Activated CD8-positive, alpha-beta memory T cell treated with anti-CD3 and anti-CD28 coated beads, Interleukin-2, amount 50 U/mL, for 24 hours (primary cell): ENCODE results near the gene CCL22.

Experiments
- DNase-seq: peaks from one replicate; pipeline ENCODE4 v3.0.0-alpha.2; 2020; ENCODE audit errors: extremely low read depth

The CCL22 gene

DNA sequence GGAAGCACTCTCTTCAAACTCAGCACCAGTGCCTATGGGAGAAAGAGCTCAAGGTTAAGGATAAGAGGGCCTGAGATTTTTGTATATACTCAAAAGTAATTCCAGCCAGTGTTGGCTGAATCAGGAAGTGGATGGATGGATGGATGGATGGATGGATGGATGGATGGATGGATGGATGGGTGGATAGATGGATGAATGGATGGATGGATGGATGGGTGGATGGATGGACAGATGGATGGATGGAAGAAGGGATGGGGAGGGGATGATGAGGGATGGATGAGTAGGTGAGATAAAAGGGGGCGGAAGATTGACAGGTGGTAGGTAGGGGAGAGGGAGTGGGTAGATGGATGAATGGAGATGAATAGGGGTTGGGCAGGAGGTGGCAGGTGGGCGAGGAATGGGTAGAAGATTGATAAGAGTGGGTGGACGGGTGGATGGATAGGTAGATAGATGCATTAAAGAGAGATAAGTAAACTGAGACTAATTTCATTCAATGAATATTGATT, 17.8 kb downstream of the CCL22 start:
- no peak for DNase-seq

DNA sequence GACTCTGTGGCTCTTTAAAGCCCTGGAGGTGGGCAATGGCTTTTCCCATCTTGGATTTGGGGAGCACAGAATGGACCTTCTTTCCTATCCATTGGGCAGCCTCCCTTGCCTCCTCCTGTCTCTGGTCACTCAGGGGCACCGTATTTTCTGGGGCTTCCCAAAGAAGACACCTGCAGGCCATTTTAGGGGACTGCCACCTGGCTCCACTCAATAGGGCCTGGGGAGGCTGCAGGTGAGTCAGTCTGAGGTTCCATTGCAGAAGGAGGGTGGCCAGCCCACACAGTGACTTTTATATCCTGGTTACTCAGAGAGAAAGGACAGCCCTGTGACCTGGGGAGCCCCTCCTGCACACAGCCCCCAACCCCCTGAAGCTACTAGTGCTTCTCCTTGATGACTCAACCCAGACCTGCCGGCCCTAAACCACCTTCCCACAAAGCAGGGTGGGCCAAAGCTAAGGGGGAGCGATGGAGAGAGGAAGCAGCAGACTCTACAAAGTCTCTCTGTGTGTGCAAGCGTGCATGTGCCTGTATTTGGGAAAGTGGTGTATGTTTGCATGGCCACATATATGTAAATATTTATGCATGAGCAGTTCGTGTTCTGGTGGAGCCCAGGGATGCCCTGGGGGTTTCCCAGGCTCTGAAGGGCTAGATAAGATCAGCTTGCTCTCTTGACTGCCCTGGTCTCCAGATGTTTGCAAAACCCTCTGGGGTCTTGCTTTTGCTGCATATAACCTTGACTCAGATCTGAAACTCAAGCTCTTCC, 18.7 kb downstream of the CCL22 start:
- DNase-seq, result no peak

DNA sequence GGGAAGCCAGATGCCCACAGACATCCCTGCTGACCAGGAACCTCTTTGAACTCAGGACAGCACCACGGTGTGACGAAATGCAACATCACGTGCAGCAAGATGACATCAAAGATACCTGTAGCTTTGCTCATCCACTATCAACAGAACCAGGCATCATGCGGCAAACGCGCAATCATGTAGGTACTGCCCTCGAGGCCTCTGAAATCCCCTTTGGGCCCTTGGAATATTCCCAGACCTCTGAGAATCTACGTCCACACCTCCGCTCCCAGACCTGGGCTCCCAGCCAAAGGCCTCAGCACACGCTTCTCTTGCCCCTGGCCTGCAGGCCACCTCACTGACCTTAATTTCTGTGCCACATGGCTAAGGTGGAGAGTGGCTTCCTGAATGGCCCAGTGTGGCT, 21.0 kb downstream of the CCL22 start:
- DNase-seq, result no peak

DNA sequence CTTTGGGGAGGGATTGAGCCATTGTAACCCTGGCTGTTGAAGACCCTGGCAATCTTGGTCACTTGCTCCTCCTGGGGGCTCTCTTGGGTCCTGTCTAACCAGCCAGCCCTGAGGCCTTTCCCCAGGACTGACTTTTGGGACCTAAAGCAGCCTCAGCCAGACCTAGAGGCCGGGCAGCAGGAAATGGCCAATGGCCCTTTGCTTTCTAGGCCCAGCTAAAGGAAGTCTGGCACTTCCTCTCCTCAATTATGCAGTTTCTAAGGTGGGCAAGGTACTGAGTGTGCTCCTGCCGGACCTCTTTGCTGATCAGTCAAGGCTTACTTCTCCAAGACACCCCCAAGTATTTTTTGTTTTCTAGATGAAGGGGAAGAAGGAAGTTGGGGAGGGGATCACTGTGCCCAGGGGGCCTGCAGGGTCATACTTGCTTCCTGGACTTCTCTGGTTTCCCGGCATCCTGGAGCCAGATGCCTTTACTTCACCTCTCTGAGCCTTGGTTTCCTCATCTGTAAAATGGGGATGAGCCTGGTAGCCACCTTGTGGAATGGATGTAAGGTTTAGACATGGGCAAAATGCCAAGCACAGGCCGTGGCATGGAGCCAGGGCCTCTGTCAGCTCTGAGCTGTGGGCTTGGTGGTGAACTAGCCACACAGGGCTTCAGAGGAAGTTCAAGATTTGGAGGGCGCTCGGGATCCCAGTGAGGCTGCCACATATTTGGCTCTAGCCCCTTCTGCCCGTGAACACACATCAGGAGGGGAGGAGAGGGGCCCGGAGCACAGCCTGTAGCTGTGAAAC, 22.3 kb downstream of the CCL22 start:
- DNase-seq, result no peak

DNA sequence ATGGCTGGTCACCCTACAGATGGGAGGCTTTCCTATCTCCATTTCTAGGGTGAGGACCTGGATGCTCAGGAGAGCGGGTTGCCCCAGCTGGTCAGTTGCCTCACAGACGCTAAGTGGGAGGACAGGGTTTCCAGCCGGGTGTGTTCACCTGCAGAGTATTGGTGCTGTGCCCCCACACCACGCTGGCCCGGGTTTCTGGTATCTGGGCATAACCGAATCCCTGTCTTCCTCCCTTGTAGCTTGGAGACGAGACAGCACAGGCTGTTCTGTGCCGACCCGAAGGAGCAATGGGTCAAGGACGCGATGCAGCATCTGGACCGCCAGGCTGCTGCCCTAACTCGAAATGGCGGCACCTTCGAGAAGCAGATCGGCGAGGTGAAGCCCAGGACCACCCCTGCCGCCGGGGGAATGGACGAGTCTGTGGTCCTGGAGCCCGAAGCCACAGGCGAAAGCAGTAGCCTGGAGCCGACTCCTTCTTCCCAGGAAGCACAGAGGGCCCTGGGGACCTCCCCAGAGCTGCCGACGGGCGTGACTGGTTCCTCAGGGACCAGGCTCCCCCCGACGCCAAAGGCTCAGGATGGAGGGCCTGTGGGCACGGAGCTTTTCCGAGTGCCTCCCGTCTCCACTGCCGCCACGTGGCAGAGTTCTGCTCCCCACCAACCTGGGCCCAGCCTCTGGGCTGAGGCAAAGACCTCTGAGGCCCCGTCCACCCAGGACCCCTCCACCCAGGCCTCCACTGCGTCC, 23.4 kb downstream of the CCL22 start:
- no peak for DNase-seq

DNA sequence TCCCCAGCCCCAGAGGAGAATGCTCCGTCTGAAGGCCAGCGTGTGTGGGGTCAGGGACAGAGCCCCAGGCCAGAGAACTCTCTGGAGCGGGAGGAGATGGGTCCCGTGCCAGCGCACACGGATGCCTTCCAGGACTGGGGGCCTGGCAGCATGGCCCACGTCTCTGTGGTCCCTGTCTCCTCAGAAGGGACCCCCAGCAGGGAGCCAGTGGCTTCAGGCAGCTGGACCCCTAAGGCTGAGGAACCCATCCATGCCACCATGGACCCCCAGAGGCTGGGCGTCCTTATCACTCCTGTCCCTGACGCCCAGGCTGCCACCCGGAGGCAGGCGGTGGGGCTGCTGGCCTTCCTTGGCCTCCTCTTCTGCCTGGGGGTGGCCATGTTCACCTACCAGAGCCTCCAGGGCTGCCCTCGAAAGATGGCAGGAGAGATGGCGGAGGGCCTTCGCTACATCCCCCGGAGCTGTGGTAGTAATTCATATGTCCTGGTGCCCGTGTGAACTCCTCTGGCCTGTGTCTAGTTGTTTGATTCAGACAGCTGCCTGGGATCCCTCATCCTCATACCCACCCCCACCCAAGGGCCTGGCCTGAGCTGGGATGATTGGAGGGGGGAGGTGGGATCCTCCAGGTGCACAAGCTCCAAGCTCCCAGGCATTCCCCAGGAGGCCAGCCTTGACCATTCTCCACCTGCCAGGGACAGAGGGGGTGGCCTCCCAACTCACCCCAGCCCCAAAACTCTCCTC, 24.1 kb downstream of the CCL22 start:
- DNase-seq, result no peak

DNA sequence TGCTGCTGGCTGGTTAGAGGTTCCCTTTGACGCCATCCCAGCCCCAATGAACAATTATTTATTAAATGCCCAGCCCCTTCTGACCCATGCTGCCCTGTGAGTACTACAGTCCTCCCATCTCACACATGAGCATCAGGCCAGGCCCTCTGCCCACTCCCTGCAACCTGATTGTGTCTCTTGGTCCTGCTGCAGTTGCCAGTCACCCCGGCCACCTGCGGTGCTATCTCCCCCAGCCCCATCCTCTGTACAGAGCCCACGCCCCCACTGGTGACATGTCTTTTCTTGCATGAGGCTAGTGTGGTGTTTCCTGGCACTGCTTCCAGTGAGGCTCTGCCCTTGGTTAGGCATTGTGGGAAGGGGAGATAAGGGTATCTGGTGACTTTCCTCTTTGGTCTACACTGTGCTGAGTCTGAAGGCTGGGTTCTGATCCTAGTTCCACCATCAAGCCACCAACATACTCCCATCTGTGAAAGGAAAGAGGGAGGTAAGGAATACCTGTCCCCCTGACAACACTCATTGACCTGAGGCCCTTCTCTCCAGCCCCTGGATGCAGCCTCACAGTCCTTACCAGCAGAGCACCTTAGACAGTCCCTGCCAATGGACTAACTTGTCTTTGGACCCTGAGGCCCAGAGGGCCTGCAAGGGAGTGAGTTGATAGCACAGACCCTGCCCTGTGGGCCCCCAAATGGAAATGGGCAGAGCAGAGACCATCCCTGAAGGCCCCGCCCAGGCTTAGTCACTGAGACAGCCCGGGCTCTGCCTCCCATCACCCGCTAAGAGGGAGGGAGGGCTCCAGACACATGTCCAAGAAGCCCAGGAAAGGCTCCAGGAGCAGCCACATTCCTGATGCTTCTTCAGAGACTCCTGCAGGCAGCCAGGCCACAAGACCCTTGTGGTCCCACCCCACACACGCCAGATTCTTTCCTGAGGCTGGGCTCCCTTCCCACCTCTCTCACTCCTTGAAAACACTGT, 25.0 kb downstream of the CCL22 start:
- no peak for DNase-seq

DNA sequence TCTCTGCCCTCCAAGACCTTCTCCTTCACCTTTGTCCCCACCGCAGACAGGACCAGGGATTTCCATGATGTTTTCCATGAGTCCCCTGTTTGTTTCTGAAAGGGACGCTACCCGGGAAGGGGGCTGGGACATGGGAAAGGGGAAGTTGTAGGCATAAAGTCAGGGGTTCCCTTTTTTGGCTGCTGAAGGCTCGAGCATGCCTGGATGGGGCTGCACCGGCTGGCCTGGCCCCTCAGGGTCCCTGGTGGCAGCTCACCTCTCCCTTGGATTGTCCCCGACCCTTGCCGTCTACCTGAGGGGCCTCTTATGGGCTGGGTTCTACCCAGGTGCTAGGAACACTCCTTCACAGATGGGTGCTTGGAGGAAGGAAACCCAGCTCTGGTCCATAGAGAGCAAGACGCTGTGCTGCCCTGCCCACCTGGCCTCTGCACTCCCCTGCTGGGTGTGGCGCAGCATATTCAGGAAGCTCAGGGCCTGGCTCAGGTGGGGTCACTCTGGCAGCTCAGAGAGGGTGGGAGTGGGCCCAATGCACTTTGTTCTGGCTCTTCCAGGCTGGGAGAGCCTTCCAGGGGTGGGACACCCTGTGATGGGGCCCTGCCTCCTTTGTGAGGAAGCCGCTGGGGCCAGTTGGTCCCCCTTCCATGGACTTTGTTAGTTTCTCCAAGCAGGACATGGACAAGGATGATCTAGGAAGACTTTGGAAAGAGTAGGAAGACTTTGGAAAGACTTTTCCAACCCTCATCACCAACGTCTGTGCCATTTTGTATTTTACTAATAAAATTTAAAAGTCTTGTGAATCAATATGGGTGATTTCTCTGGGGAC, 25.9 kb downstream of the CCL22 start:
- no peak for DNase-seq

DNA sequence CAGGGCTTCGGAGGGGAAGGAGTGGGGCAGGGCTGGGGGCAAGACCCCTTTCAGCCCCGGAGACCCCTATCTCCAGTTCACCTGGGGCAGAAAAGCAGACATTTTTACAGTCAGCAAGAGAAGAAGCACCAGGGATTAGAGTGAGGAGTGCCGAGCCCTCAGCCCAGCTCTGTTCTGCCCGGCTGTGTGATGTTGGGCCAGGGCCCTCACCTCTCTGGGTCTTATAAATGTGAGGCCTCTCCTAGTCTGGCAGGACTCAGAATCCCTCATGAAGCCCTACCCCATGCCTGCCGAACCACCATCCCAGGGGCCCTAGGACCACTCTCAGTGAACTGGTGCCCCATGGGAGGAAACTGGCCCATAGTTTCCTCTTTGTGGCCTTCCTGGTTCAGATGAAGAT, 26.5 kb downstream of the CCL22 start:
- DNase-seq, result no peak

DNA sequence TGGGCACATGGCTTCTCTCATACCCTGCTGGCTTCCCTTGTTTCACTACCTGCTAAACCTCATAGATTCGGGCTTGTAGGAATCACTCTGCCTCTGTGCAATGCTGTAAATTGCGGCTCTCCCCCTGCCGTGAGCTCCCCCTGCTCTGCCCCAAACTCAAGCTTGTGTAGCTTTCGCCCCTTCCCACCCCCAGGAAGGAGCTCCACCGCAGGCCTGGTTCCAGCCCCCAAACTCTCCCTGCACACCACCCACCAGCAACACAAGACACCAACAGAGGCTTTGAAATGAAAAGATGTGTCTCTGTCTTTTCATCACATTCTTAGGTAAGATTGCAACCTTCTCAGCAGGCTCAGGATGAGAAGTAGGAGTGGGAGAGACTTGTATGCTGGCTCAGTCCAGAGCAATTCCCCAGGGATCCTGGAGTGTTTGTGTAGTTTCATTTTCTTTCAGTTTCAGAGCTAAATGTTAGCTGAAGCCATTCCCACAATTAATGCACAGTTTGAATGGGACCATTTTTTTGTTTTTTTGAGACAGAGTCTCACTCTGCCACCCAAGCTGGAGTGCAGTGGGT, 27.9 kb downstream of the CCL22 start:
- DNase-seq, result no peak

DNA sequence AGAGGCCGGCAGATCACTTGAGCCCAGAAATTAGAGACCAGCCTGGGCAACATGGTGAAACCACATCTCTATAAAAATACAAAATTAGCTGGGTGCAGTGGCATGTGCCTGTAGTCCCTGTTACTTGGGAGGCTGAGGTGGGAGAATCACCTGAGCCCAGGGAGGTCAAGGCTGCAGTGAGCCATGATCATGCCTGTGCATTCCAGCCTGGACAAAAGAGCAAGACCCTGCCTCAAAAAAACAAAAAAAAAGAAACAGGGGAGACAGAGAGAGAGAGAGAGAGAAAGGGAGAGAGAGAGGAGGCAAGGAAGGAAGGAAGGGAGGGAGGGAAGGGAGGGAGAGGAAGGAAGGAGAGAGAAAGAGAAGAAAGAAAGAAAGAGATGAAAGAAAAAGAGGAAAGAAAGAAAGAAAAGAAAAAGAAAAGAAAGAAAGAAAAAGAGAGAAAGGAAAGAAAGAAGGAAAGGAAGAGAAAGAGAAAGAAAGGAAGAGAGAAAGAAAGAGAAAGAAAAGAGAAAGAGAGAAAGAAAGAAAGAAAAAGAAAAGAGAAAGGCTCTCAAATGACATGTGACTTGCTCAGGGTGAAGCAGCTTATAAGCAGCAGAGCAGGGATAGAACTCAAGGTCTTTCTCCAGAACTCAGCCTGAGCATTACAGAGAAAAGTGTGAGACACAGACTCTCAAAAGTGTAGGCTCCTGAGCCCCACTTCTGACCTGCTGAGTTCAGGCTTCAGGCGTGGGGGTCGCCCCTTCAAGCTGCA, 29.2 kb downstream of the CCL22 start:
- DNase-seq, result no peak

DNA sequence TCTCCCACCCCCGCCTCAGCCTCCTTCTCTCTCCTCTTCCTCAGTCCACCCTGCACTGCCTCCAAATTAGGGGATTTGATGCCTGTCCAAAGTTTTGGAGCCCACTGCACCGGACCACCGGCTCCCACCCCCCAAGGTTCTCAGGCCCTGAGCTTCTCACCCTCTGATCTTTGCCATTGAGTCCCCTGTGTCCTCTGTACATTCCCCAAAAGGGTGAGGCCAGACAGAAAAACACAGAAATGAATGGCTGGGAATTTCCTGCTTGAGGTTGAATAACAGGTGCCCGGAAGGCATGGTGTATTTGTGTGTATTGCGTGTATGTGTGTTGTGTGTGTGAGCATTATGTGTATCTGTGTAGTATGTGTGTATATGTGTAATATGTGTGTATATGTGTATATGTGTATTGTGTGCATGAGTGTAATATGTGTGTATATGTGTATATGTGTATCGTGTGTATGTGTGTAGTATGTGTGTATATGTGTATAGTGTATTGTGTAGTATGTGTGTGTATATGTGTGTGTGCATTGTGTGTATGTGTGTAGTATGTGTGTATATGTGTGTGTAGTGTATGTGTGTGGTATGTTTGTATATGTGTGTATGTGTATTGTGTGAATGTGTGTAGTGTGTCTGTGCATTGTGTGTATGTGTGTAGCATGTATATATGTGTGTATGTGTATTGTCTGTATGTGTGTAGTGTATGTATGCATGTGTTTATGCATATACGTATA, 29.9 kb downstream of the CCL22 start:
- DNase-seq, result no peak

DNA sequence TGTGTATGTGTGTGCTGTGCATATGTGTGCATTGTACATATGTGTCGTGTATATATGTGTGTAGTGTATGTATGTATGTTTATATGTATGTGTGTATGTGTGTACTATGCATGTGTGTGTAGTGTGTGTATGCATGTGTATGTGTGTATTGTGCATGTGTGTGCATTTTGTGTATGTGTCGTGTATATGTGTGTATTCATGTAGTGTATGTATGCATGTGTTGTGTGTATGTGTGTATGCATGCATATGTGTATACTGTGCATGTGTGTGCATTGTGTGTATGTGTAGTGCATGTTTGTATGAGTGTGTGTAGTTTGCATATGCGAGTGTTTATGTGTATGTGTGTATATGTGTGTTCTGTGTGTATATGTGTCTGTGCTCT, 30.5 kb downstream of the CCL22 start:
- DNase-seq, result no peak

DNA sequence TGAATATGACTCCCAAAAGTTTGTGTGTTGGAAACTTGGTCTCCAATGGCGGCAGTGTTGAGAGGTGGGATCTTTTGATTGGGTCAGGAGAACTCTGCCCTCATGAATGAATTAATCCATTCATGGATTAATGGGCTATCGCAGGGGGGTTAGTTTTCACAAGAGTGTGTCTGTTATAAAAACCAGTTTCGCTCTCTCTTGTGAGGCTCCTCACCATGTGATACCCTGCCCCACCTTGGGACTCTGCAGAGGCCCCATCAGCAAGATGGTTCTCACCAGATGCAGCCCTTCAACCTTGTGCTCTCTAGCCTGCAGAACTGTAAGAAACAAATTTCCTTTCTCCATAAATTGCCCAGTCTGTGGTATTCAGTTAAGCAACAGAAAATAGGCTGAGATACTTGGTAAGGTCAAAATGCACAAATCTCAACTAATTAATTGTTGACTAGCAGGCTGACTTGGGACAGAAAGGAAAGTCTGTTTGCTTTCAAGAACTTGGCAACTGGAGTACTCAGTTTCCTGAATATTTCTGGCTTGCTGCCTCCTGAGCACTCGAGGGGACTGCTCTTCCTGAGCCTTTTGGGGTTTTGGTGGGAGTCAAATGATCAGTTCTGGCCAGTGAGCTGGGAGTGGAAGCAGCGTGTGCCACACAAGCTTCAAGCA, 32.2 kb downstream of the CCL22 start:
- DNase-seq, result no peak

DNA sequence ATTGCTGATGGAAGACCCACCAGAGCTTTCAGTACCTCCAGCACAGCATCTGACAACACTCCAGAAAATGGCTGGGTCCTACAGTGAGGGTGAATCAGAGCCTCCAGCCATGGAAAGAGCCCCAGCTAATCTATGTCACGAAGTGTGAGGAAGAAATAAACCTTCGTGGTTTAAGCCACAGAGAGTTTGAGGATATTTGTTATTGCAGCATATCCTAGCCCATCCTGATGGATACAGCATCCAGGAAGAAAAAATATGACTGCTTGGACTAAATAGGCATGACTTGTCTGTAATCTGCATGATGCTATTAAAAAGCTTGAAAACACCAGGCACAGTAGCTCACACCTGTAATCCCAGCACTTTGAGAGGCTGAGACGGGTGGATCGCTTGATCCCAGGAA, 32.7 kb downstream of the CCL22 start:
- DNase-seq, result no peak

DNA sequence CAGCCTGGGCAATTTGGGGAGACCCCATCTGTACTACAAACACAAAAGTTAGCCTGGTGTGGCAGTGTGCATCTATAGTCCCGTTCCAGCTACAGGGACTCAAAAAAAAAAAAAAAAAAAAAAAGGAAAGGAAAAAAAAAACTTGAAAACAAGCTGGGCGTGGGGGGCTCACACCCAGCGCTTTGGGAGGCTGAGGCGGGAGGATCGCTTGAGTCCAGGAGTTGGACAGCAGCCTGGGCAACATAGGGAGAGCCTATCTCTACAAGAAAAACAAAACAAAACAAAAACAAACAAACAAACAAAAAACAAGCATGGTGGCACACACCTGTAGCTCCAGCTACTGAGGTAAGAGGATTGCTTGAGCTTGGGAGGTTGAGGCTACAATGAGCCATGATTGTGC, 33.1 kb downstream of the CCL22 start:
- DNase-seq, result no peak

DNA sequence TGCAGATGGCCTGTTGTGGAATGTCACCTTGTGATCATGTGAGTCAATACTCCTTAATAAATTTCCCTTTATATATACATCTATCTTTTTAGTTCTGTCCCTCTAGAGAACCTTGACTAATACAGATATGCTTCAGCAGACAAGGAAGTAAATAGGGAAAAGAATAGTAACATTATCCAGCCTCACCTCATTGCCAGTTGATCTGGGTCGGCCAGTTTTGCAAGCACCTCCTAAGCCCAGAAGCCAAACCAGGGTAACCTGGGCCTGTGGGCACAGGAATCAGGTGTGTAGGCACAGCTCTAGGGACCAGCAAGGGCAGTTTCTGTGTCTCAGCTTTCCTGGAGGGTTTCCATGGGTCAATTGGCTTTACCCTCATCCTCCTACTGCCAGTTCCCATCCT, 34.1 kb downstream of the CCL22 start:
- no peak for DNase-seq
